ENCODE results near the gene PI4KB.
"Not testable (repeated sequence)": the region's sequence is repeated elsewhere in the genome, so short reads cannot be mapped to it uniquely, and the experiment has no call there.

Gene PI4KB

DNA sequence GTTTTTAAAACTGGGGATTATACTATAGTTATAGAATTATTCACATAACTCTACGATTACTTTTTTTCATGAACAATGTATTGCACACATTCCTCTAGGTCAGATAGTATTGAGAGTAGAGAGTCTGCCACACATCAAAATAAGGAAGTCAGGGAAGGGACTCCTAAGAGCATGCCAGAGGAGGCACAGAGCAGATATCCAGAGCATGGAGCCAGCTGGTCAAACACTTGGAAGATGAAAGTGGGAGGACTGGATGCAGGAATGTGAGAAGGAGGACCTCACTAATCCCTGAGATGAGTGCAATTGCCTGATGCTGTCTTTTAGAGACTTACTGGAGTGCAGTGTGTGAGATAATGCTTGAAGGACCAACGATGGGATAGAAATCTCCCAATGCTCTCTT is 29.5 kb upstream of the PI4KB start:
- DNase-seq (ENCODE audit: low read depth), result no peak
- no peak overlapping the region for H3K4me3 ChIP-seq (ENCODE audit: control insufficient read depth, low read depth, low read length)
- TF ChIP-seq CTCF (conservative IDR thresholded peaks at IDR 0.05; ENCODE audit: control insufficient read depth, insufficient read depth, low read depth, low read length), result no peak

- peak; percentile 53 for DNase-seq (ENCODE audit: low read depth)
These were observed 25.0 kb upstream of the PI4KB start for GRCh38 chr1:151352021-151352718.

GRCh38 chr1:151350323-151350722 is 23.1 kb upstream of the PI4KB start:
- not testable (repeated sequence) for H3K4me3 ChIP-seq (ENCODE audit: control insufficient read depth, low read depth, low read length); DNase-seq (ENCODE audit: low read depth)

More at GRCh38 chr1:151352021-151352718, 25.0 kb upstream of the PI4KB start:
- no peak for TF ChIP-seq CTCF (conservative IDR thresholded peaks at IDR 0.05; ENCODE audit: control insufficient read depth, insufficient read depth, low read depth, low read length)
- H3K4me3 ChIP-seq (ENCODE audit: control insufficient read depth, low read depth, low read length), result no peak overlapping the region

DNA sequence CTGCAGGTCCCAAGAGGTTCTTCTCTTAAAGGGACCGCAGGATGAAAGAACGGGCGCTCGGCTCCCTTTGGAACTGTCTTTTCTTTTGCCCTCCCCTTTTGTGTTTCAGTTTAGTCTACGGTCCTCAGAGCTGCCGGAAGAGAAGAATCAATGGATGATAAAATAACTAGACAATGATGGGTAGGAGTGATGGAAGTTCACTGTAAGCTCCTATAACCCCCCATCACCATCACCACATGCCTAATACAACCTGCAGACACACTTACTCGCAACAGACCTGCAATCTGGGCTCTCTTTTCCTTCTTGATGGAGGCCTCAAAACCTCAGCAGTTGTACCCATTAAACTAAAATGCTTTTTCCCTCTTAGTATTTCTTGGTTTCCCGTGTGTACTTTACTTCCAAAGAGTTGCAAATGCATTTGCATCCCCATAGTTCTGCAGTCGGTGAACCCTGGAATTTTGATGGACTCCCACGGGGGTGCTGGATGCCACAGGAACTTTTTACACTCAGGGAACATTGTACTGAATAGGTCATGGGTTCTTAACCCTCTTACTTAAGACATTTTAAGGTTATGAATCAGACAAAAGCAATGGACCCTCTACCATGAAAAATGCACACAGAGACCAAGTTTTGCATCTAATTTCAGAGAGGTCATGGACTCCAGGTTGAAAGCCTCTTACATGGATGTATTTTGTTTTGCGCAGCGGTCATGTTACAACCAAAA is 20.5 kb upstream of the PI4KB start:
- peak overlapping the region; percentile 88 for H3K4me3 ChIP-seq (ENCODE audit: control insufficient read depth, low read depth, low read length)
- no peak for TF ChIP-seq CTCF (conservative IDR thresholded peaks at IDR 0.05; ENCODE audit: control insufficient read depth, insufficient read depth, low read depth, low read length)
- peak; percentile 19 for DNase-seq (ENCODE audit: low read depth)

- H3K4me3 ChIP-seq (ENCODE audit: control insufficient read depth, low read depth, low read length), result peak within 1 kb of the TSS; percentile 88
- peak; percentile 96 for DNase-seq (ENCODE audit: low read depth)
- no peak for TF ChIP-seq CTCF (conservative IDR thresholded peaks at IDR 0.05; ENCODE audit: control insufficient read depth, insufficient read depth, low read depth, low read length)
These were observed 19.7 kb upstream of the PI4KB start, which contains the start of gene RFX5 for GRCh38 chr1:151346769-151347522. Gene RFX5, minus strand, starts transcription at chr1:151347252. Its CDS starts 932 bp downstream, at chr1:151346320.

GRCh38 chr1:151346082-151346768 is 19.0 kb upstream of the PI4KB start:
- no peak for DNase-seq (ENCODE audit: low read depth)
- TF ChIP-seq CTCF (conservative IDR thresholded peaks at IDR 0.05; ENCODE audit: control insufficient read depth, insufficient read depth, low read depth, low read length), result no peak
- peak overlapping the region; percentile 88 for H3K4me3 ChIP-seq (ENCODE audit: control insufficient read depth, low read depth, low read length)
